Mesodermal cell (in vitro differentiated cells): ENCODE results near the gene SLC35F6.
"Not testable (repeated sequence)": the region's sequence is repeated elsewhere in the genome, so short reads cannot be mapped to it uniquely, and the experiment has no call there.

ENCODE experiments used
- H3K27ac ChIP-seq: 2 replicates; pipeline ENCODE4 v1.7.0; 2013; ENCODE audit warnings: mild to moderate bottlenecking, low read depth, low read length, moderate library complexity; ENCODE audit not compliant: severe bottlenecking
- H3K36me3 ChIP-seq: 2 replicates; pipeline ENCODE4 v1.7.1; 2013; ENCODE audit warnings: mild to moderate bottlenecking, low read length, moderate library complexity; ENCODE audit not compliant: control insufficient read depth, insufficient read depth
- H3K4me1 ChIP-seq: one replicate; pipeline ENCODE4 v1.7.1; 2013; ENCODE audit warnings: mild to moderate bottlenecking, low read length; ENCODE audit not compliant: insufficient read depth, control insufficient read depth, poor library complexity, severe bottlenecking
- H3K4me3 ChIP-seq: 2 replicates; pipeline ENCODE4 v1.7.0; 2013; ENCODE audit warnings: low read length, control low read depth, mild to moderate bottlenecking; ENCODE audit not compliant: insufficient read depth, poor library complexity, severe bottlenecking; ENCODE audit errors: extremely low read depth
- H3K9me3 ChIP-seq: 2 replicates; pipeline ENCODE4 v1.7.1; 2013; ENCODE audit warnings: mild to moderate bottlenecking, low read length, moderate library complexity; ENCODE audit not compliant: control insufficient read depth
- WGBS, 2 experiments: methylation state at CpG; one replicate each; pipeline ENCODE4 v1.1.5; 2013; ENCODE audit warnings: missing lambda C conversion rate in 2 of 2; ENCODE audit not compliant: insufficient coverage in 2 of 2; 5-methylcytosine and 5-hydroxymethylcytosine counted together

The SLC35F6 gene

GRCh38 chr2:26758790-26759321 is 5.2 kb upstream of the SLC35F6 start:
- no peak overlapping the region for H3K4me3 ChIP-seq
- 88 to 93% methylated on average over 7 of the region's 7 CpGs for whole genome bisulfite sequencing, 2 experiments

GRCh38 chr2:26759845-26760244 is 4.2 kb upstream of the SLC35F6 start:
- Histone ChIP-seq H3K4me3 (no peak overlapping the region), H3K27ac (no peak overlapping the region), H3K4me1 (peaks cover 26% of the 10 kb centered on the region), H3K9me3 (no peaks in the 10 kb centered on the region), H3K36me3 (no peaks in the 10 kb centered on the region)
- 100% methylated on average over 2 to 4 of the region's 5 CpGs for WGBS, 2 experiments

More at GRCh38 chr2:26758790-26759321, 5.2 kb upstream of the SLC35F6 start:
- Histone ChIP-seq H3K4me1 (peaks cover 26% of the 10 kb centered on the region), H3K9me3 (no peaks in the 10 kb centered on the region), H3K27ac (peak overlapping the region; percentile 99), H3K36me3 (no peaks in the 10 kb centered on the region)

- H3K27ac ChIP-seq, H3K4me3 ChIP-seq, H3K36me3 ChIP-seq, H3K9me3 ChIP-seq: not testable (repeated sequence)
- peaks cover 34% of the 10 kb centered on the region for H3K4me1 ChIP-seq
- WGBS, 2 experiments = 87 to 91% methylated on average over 9 to 10 of the region's 10 CpGs
Observed at GRCh38 chr2:26760991-26761390, 3.1 kb upstream of the SLC35F6 start.

- no peaks in the 10 kb centered on the region for H3K9me3 ChIP-seq
- peaks cover 31% of the 10 kb centered on the region for H3K4me1 ChIP-seq
- H3K4me3 ChIP-seq = no peak overlapping the region
- WGBS, 2 experiments = 91 to 95% methylated on average over 8 to 9 of the region's 10 CpGs
- peaks cover 3% of the 10 kb centered on the region for H3K36me3 ChIP-seq
- H3K27ac ChIP-seq = no peak overlapping the region
Observed at GRCh38 chr2:26763019-26763418, 1.1 kb upstream of the SLC35F6 start.

DNA sequence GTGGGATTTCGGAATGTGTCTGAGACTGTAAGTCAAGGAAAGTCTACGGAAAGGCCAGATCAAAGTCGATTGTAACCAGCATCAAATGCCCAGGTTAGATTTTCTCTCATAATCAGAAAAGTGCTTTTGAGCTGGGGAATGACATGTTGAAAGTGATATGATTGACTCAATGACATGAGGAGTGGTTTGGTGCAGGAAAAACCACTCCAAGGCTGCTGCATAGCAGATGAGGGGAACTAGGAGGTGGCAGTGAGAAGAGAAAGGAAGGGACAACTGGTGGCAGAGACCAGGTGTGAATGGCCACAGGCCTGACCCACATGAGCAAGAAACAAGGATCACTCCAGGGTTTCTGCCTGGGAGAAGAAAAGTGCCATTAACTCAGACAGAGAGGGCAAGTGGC is 822 bp downstream of the SLC35F6 start:
- Histone ChIP-seq H3K9me3 (no peaks in the 10 kb centered on the region), H3K4me1 (peaks cover 26% of the 10 kb centered on the region), H3K27ac (no peak overlapping the region), H3K4me3 (peak overlapping the region; percentile 85), H3K36me3 (peaks cover 10% of the 10 kb centered on the region)
- WGBS, 2 experiments = 53 to 59% methylated on average over 3 of the region's 3 CpGs

- Histone ChIP-seq H3K9me3 (no peaks in the 10 kb centered on the region), H3K27ac (no peak overlapping the region), H3K36me3 (peaks cover 10% of the 10 kb centered on the region), H3K4me1 (peaks cover 26% of the 10 kb centered on the region), H3K4me3 (peak overlapping the region; percentile 85)
- WGBS, 2 experiments = 93 to 97% methylated on average over 9 to 10 of the region's 10 CpGs
Observed at GRCh38 chr2:26765475-26766200, 1.6 kb downstream of the SLC35F6 start.

DNA sequence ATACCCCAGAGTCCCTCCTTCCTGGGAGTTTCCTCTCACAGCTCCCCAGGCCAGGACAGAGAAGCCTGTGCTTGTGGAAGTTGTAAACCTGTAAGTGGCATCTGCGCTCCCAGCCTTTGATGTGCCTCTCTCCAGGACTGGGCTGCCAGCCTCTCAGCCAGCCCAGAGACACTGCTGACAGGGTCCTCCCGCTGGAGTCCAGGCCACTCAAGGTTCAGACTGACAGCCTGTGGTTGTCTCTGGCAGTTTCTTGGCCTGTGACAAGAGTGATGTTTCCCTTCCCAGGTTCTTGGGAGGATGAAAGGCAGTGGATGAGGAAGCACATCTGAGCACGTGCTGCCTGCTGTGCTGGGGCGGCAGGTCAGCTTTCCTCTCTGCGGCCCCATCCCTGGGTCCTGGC is 3.0 kb downstream of the SLC35F6 start:
- Histone ChIP-seq H3K9me3 (no peaks in the 10 kb centered on the region), H3K36me3 (peaks cover 14% of the 10 kb centered on the region), H3K27ac (peak overlapping the region; percentile 55), H3K4me3 (no peak overlapping the region), H3K4me1 (peaks cover 26% of the 10 kb centered on the region)
- 52 to 62% methylated on average over 4 to 5 of the region's 5 CpGs for WGBS, 2 experiments

GRCh38 chr2:26767894-26768487 is 3.9 kb downstream of the SLC35F6 start:
- Histone ChIP-seq H3K4me1 (peaks cover 26% of the 10 kb centered on the region), H3K27ac (no peak overlapping the region), H3K36me3 (peaks cover 17% of the 10 kb centered on the region), H3K4me3 (no peak overlapping the region), H3K9me3 (no peaks in the 10 kb centered on the region)
- WGBS, 2 experiments = 87 to 100% methylated on average over 4 of the region's 5 CpGs

DNA sequence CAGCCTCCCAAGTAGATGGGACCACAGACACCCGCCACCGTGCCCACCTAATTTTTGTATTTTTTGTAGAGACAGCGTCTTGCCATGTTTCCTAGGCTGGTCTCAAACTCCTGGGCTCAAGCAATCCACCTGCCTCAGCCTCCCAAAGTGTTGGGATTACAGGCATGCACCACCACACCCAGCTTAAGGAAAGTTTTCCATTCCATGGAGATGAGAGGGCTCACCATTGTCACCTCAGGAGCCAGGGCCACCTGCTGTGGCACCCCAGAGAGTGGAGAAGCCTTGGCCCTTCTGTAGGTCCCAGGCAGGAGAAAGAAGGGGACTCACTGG is 4.6 kb downstream of the SLC35F6 start:
- H3K27ac ChIP-seq = no peak overlapping the region

DNA sequence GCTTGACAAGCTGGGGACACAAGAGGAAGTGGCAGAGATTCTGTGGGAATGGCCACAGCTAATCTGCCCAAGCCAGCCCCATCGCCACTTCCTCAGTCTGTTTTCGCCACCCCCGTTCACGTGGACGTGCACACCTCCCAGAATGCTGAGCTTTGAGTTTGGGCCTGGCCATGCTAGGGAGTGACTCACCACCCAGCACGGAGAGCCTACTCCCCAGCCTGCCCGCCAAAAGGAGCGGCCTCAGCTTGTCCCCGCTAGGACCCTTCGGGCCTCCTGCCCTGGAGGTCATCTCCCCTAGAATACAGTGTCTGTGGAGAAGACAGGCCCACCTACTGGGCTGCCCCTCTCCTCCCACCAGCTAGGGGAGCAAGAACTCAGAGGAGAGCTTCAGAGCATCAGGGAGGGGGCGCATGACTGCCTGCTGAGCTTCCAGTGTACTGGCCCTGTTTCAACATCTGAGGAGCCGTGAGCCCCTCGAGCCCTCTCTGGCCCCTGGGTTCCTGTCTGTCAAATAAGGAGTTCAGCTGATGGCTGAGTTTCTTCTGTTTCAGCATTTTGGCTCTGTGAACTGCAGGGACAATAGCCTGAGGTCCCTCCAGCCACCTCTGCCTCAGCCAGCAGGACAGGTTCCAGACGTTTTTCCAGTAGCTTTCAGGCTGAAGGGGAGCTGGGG is 5.1 kb downstream of the SLC35F6 start:
- Histone ChIP-seq H3K9me3 (no peaks in the 10 kb centered on the region), H3K4me3 (no peak overlapping the region), H3K4me1 (peaks cover 26% of the 10 kb centered on the region), H3K27ac (peak overlapping the region; percentile 29), H3K36me3 (peaks cover 23% of the 10 kb centered on the region)
- WGBS, 2 experiments = 81 to 89% methylated on average over 12 to 13 of the region's 14 CpGs

More for the DNA sequence above, 4.6 kb downstream of the SLC35F6 start:
- 88% methylated on average over 3 of the region's 3 CpGs; no CpG with 5 or more reads in 1 of the 2 experiments for WGBS, 2 experiments
- no peak overlapping the region for H3K4me3 ChIP-seq
- no peaks in the 10 kb centered on the region for H3K9me3 ChIP-seq
- H3K4me1 ChIP-seq = peaks cover 26% of the 10 kb centered on the region
- H3K36me3 ChIP-seq = peaks cover 19% of the 10 kb centered on the region
